HG03354 (cell line): ENCODE data around the gene CROCC2.

Experiments
- ATAC-seq: cut with Tn5 transposase; IDR thresholded peaks from one replicate; pipeline ENCODE4 v1.9.1; 2021; ENCODE audit warnings: mild to moderate bottlenecking; ENCODE audit not compliant: unreplicated experiment, poor library complexity, severe bottlenecking

The CROCC2 gene

GRCh38 chr2:240962300-240963064, 56.3 kb downstream of the CROCC2 start:
- ATAC-seq, result no peak

GRCh38 chr2:240963065-240963867, 57.1 kb downstream of the CROCC2 start:
- ATAC-seq, result no peak

GRCh38 chr2:240963868-240964703, 58.0 kb downstream of the CROCC2 start:
- no peak for ATAC-seq

- no peak for ATAC-seq
Measured at GRCh38 chr2:240964704-240965295, 58.7 kb downstream of the CROCC2 start.

- ATAC-seq, result no peak
Measured at GRCh38 chr2:240965296-240965904, 59.3 kb downstream of the CROCC2 start.

GRCh38 chr2:240965905-240966456, 59.8 kb downstream of the CROCC2 start:
- ATAC-seq, result no peak

- ATAC-seq, result no peak
Measured at GRCh38 chr2:240966457-240966905, 60.3 kb downstream of the CROCC2 start.

GRCh38 chr2:240966906-240967680, 61.0 kb downstream of the CROCC2 start:
- ATAC-seq, result no peak

- no peak for ATAC-seq
Measured at GRCh38 chr2:240967681-240968621, 61.8 kb downstream of the CROCC2 start.

- ATAC-seq, result no peak
Measured at GRCh38 chr2:240968731-240969624, 62.8 kb downstream of the CROCC2 start.

GRCh38 chr2:240970104-240970503, 64.0 kb downstream of the CROCC2 start:
- no peak for ATAC-seq

- ATAC-seq, result no peak
Measured at GRCh38 chr2:240970816-240971215, 64.7 kb downstream of the CROCC2 start.

GRCh38 chr2:240972201-240972600, 66.1 kb downstream of the CROCC2 start:
- ATAC-seq, result no peak

- ATAC-seq, result no peak
Measured at GRCh38 chr2:240972636-240973521, 66.7 kb downstream of the CROCC2 start.

- ATAC-seq, result no peak
Measured at GRCh38 chr2:240974771-240975572, 68.8 kb downstream of the CROCC2 start.
